WTC11 (cell line): Measurements from ENCODE around the gene ALK.

Experiments used
- AFF4 ChIP-seq: sonication (generic); formaldehyde crosslinking; IDR thresholded peaks from 2 replicates; pipeline ENCODE4 v1.8.1; 2023; ENCODE audit warnings: mild to moderate bottlenecking, missing genetic modification reagents, borderline replicate concordance
- ATF2 ChIP-seq: sonication (generic); formaldehyde crosslinking; IDR thresholded peaks from 2 replicates; pipeline ENCODE4 v1.8.1; 2022; ENCODE audit warnings: low read depth, missing genetic modification reagents, borderline replicate concordance
- ATF6 ChIP-seq: sonication (generic); formaldehyde crosslinking; IDR thresholded peaks from 2 replicates; pipeline ENCODE4 v1.8.1; 2023; ENCODE audit warnings: mild to moderate bottlenecking, missing genetic modification reagents
- E2F4 ChIP-seq: sonication (generic); formaldehyde crosslinking; IDR thresholded peaks from 2 replicates; pipeline ENCODE4 v1.8.1; 2022; ENCODE audit warnings: low read depth, mild to moderate bottlenecking, moderate library complexity, missing genetic modification reagents, borderline replicate concordance
- ESRRA ChIP-seq: sonication (generic); formaldehyde crosslinking; IDR thresholded peaks from 2 replicates; pipeline ENCODE4 v1.8.1; 2022; ENCODE audit warnings: mild to moderate bottlenecking, missing genetic modification reagents, borderline replicate concordance
- GABPB1 ChIP-seq: sonication (generic); formaldehyde crosslinking; IDR thresholded peaks from 2 replicates; pipeline ENCODE4 v1.8.1; 2023; ENCODE audit warnings: mild to moderate bottlenecking, missing genetic modification reagents
- NR1H2 ChIP-seq: sonication (generic); formaldehyde crosslinking; IDR thresholded peaks from 2 replicates; pipeline ENCODE4 v1.9.0; 2021; ENCODE audit warnings: mild to moderate bottlenecking, moderate library complexity, missing genetic modification reagents
- PREB ChIP-seq: sonication (generic); formaldehyde crosslinking; IDR thresholded peaks from 2 replicates; pipeline ENCODE4 v1.8.1; 2022; ENCODE audit warnings: mild to moderate bottlenecking, missing genetic modification reagents, moderate library complexity, borderline replicate concordance
- ZNF138 ChIP-seq: sonication (generic); formaldehyde crosslinking; conservative IDR thresholded peaks from 2 replicates; pipeline ENCODE4 v1.8.1; 2022; ENCODE audit warnings: mild to moderate bottlenecking, moderate library complexity, missing genetic modification reagents
- ZNF396 ChIP-seq: fragments of 250-450 bp; sonication (Bioruptor Pico); IDR thresholded peaks from 2 replicates; pipeline ENCODE4 v1.8.0; 2021; ENCODE audit warnings: mild to moderate bottlenecking, moderate library complexity, borderline replicate concordance
- TF ChIP-seq, protein P1 (sequence below): fragments of 200-600 bp; IDR thresholded peaks from 2 replicates; pipeline ENCODE4 v1.8.0; 2022; ENCODE audit warnings: antibody characterized with exemption
- TF ChIP-seq, protein P2 (sequence below): sonication (generic); formaldehyde crosslinking; conservative IDR thresholded peaks from 2 replicates; pipeline ENCODE4 v1.8.1; 2022; ENCODE audit warnings: mild to moderate bottlenecking, missing genetic modification reagents
- TF ChIP-seq, protein P3 (sequence below): sonication (generic); formaldehyde crosslinking; IDR thresholded peaks from 2 replicates; pipeline ENCODE4 v1.8.0; 2023; ENCODE audit warnings: missing genetic modification reagents

GRCh38 chr2:29560030-29560429 is 361.4 kb downstream of the ALK start:
- TF ChIP-seq E2F4, result no peak
- no peak for TF ChIP-seq GABPB1 (CRISPR knock-in tag)
- TF ChIP-seq, protein P1, sequence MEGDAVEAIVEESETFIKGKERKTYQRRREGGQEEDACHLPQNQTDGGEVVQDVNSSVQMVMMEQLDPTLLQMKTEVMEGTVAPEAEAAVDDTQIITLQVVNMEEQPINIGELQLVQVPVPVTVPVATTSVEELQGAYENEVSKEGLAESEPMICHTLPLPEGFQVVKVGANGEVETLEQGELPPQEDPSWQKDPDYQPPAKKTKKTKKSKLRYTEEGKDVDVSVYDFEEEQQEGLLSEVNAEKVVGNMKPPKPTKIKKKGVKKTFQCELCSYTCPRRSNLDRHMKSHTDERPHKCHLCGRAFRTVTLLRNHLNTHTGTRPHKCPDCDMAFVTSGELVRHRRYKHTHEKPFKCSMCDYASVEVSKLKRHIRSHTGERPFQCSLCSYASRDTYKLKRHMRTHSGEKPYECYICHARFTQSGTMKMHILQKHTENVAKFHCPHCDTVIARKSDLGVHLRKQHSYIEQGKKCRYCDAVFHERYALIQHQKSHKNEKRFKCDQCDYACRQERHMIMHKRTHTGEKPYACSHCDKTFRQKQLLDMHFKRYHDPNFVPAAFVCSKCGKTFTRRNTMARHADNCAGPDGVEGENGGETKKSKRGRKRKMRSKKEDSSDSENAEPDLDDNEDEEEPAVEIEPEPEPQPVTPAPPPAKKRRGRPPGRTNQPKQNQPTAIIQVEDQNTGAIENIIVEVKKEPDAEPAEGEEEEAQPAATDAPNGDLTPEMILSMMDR, result no peak
- TF ChIP-seq, protein P2, sequence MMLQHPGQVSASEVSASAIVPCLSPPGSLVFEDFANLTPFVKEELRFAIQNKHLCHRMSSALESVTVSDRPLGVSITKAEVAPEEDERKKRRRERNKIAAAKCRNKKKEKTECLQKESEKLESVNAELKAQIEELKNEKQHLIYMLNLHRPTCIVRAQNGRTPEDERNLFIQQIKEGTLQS (CRISPR knock-in tag), result no peak
- no peak for TF ChIP-seq ATF2 (CRISPR knock-in tag)
- no peak for TF ChIP-seq ZNF138 (CRISPR knock-in tag)
- TF ChIP-seq AFF4 (CRISPR knock-in tag), result no peak
- TF ChIP-seq PREB (CRISPR knock-in tag), result no peak
- TF ChIP-seq, protein P3, sequence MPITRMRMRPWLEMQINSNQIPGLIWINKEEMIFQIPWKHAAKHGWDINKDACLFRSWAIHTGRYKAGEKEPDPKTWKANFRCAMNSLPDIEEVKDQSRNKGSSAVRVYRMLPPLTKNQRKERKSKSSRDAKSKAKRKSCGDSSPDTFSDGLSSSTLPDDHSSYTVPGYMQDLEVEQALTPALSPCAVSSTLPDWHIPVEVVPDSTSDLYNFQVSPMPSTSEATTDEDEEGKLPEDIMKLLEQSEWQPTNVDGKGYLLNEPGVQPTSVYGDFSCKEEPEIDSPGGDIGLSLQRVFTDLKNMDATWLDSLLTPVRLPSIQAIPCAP, result no peak
- no peak for TF ChIP-seq NR1H2 (CRISPR knock-in tag)
- no peak for TF ChIP-seq ZNF396
- no peak for TF ChIP-seq ESRRA (CRISPR knock-in tag)
- TF ChIP-seq ATF6 (CRISPR knock-in tag), result no peak
